ENCODE data around the gene TTI1. TPM values are rescaled to one million over a fixed set of nuclear protein-coding genes. Genes with fewer than 3 reads are reported as not detected.

Gene TTI1
- total RNA-seq, 1 experiment from 2014 or later, result 37.4 TPM

GRCh38 chr20:37980383-37980782 is 52.9 kb downstream of the TTI1 start:
- no peak overlapping the region for H3T11ph ChIP-seq (ENCODE audit: low read length)
- no peak overlapping the region for H4K5ac ChIP-seq (ENCODE audit: insufficient read length, low read depth, low read length)
- no peaks in the 10 kb centered on the region for H3K9me3 ChIP-seq (ENCODE audit: control insufficient read depth, low read depth, low read length)
- Mint-ChIP-seq H3K27ac (no peak overlapping the region), H3K9me3 (no peaks in the 10 kb centered on the region), H3K4me3 (no peak overlapping the region), H3K4me1 (peaks cover 14 to 31% of the 10 kb centered on the region in 2 experiments), H3K36me3 (ENCODE audit: insufficient read depth in 1 of 3, low read depth in 3 of 3) (peaks cover 11 to 21% (median 15%) of the 10 kb centered on the region in 3 experiments; a peak in 6 of 7 replicates), H3K27me3 (ENCODE audit: low read depth) (peaks cover 7% of the 10 kb centered on the region)
- no peak for DNase-seq
- no peaks in the 10 kb centered on the region for H4K20me1 ChIP-seq (ENCODE audit: control insufficient read depth, insufficient read depth, insufficient read length)
- no peak overlapping the region for H3K56ac ChIP-seq (ENCODE audit: insufficient read length, low read depth, low read length)
- no peak overlapping the region for H3K4ac ChIP-seq (ENCODE audit: low read depth, low read length)
- no peak overlapping the region for H3K14ac ChIP-seq (ENCODE audit: insufficient read depth, low read length)
- TF ChIP-seq CTCF (conservative IDR thresholded peaks at IDR 0.05), result no peak
- no peak overlapping the region for H2AFZ ChIP-seq (ENCODE audit: low read length)
- H2AK5ac ChIP-seq (ENCODE audit: insufficient read length, low read length), result no peak overlapping the region
- no peaks in the 10 kb centered on the region for H3K79me1 ChIP-seq (ENCODE audit: insufficient read depth, low read depth, low read length, poor library complexity, severe bottlenecking)
- 0 out of 2 replicates have a peak, but pooled peaks cover 2% of the 10 kb centered on the region for H3K4me1 ChIP-seq (ENCODE audit: insufficient read depth, low read length)
- H2BK5ac ChIP-seq (ENCODE audit: insufficient read length, low read length), result no peak overlapping the region
- no peak overlapping the region for H3K18ac ChIP-seq (ENCODE audit: insufficient read length, low read depth, low read length)
- no peak overlapping the region for H2BK15ac ChIP-seq (ENCODE audit: low read depth, low read length)
- H3K4me2 ChIP-seq (ENCODE audit: insufficient read depth, insufficient read length, low read length), result no peak overlapping the region
- no peak overlapping the region for H2BK120ac ChIP-seq (ENCODE audit: low read depth, low read length, poor library complexity, severe bottlenecking)
- H2BK20ac ChIP-seq (ENCODE audit: low read depth, low read length, poor library complexity, severe bottlenecking), result no peak overlapping the region
- H3K9ac ChIP-seq (ENCODE audit: extremely low read depth, insufficient read length, low read length), result no peak overlapping the region
- no CpG with 5 or more reads among the region's 8 CpGs for WGBS (ENCODE audit: extremely low coverage, insufficient read length, low lambda C conversion rate)
- no peaks in the 10 kb centered on the region for H3K79me2 ChIP-seq (ENCODE audit: insufficient read depth, low read length)
- H2BK12ac ChIP-seq (ENCODE audit: insufficient read length, low read depth, low read length), result no peak overlapping the region
- H4K8ac ChIP-seq (replicated peaks; ENCODE audit: insufficient read length, low read depth, low read length), result no peak overlapping the region
- H3K23ac ChIP-seq (ENCODE audit: insufficient read length, low read depth, low read length), result no peak overlapping the region
- no peak overlapping the region for H4K91ac ChIP-seq (ENCODE audit: insufficient read length, low read depth, low read length)
- no peak overlapping the region for H3K27ac ChIP-seq (ENCODE audit: insufficient read length, low read depth, low read length)
- no peaks in the 10 kb centered on the region for H3K27me3 ChIP-seq (ENCODE audit: insufficient read depth, low read length)
- H3K23me2 ChIP-seq (ENCODE audit: insufficient read length, low read depth, low read length, poor library complexity, severe bottlenecking), result peaks cover 3% of the 10 kb centered on the region

All from H9 (cell line).